ENCODE results near the gene BMP10. TPM values are rescaled to one million over a fixed set of nuclear protein-coding genes. Genes with fewer than 3 reads are reported as not detected.

BMP10 gene
- total RNA-seq, 4 donors from 2014 or later = not detected

- no peak for ATAC-seq (ENCODE audit: low FRiP score)
- no peak for TF ChIP-seq CTCF (IDR thresholded peaks at IDR 0.05)
- DNase-seq (ENCODE audit: low spot score) = no peak
Measured at GRCh38 chr2:68880213-68880612, 9.0 kb upstream of the BMP10 start.

- DNase-seq (ENCODE audit: low spot score) (no peak), ATAC-seq (ENCODE audit: low FRiP score) (no peak)
- TF ChIP-seq CTCF (IDR thresholded peaks at IDR 0.05) = no peak
Measured at GRCh38 chr2:68879296-68879695, 8.1 kb upstream of the BMP10 start.

GRCh38 chr2:68878753-68879152 is 7.6 kb upstream of the BMP10 start:
- TF ChIP-seq CTCF (IDR thresholded peaks at IDR 0.05) = no peak
- ATAC-seq (ENCODE audit: low FRiP score) (no peak), DNase-seq (ENCODE audit: low spot score) (no peak)

GRCh38 chr2:68878071-68878711 is 7.0 kb upstream of the BMP10 start:
- TF ChIP-seq CTCF (IDR thresholded peaks at IDR 0.05) = no peak
- DNase-seq (ENCODE audit: low spot score) = no peak
- no peak for ATAC-seq (ENCODE audit: low FRiP score)

- ATAC-seq (ENCODE audit: low FRiP score) (no peak), DNase-seq (ENCODE audit: low spot score) (no peak)
- TF ChIP-seq CTCF (IDR thresholded peaks at IDR 0.05) = no peak
Measured at GRCh38 chr2:68877079-68877772, 6.0 kb upstream of the BMP10 start.

GRCh38 chr2:68870215-68870614 is 982 bp downstream of the BMP10 start:
- no peak for TF ChIP-seq CTCF (IDR thresholded peaks at IDR 0.05)
- no peak for ATAC-seq (ENCODE audit: low FRiP score)

GRCh38 chr2:68865108-68865507 is 6.1 kb downstream of the BMP10 start:
- ATAC-seq (ENCODE audit: low FRiP score) (no peak), DNase-seq (ENCODE audit: low spot score) (no peak)
- no peak for TF ChIP-seq CTCF (IDR thresholded peaks at IDR 0.05)

More at GRCh38 chr2:68870215-68870614, 982 bp downstream of the BMP10 start:
- DNase-seq (ENCODE audit: low spot score) = no peak

Measured in omental fat pad (tissue), 4 donors.